Suprapubic skin (tissue), 4 donors: Measurements from ENCODE around the gene PTPRN2. TPM values are rescaled to one million over a fixed set of nuclear protein-coding genes. Genes with fewer than 3 reads are reported as not detected.
A peak's percentile ranks its signal among the peaks of the same experiment; 100 is the strongest.

Experiments
- DNase-seq, 2 donors: peaks; one replicate each; pipeline ENCODE4 v3.0.0-alpha.2; 2019; ENCODE audit warnings: low spot score in 2 of 2
- H3K27ac ChIP-seq: fragments of 200-600 bp; sonication (generic); one replicate; pipeline ENCODE4 v1.5.1; 2019
- H3K27me3 ChIP-seq: fragments of 200-600 bp; sonication (generic); one replicate; pipeline ENCODE4 v1.5.1; 2019
- H3K36me3 ChIP-seq: fragments of 200-600 bp; sonication (generic); one replicate; pipeline ENCODE4 v1.5.1; 2019
- H3K4me1 ChIP-seq: fragments of 200-600 bp; sonication (generic); one replicate; pipeline ENCODE4 v1.5.1; 2019
- H3K4me3 ChIP-seq: fragments of 200-600 bp; sonication (generic); one replicate; pipeline ENCODE4 v1.5.1; 2019; ENCODE audit warnings: mild to moderate bottlenecking
- H3K9me3 ChIP-seq: fragments of 200-600 bp; sonication (generic); one replicate; pipeline ENCODE4 v1.5.1; 2019
- EP300 ChIP-seq: sonication (generic); formaldehyde crosslinking; IDR thresholded peaks from one replicate; pipeline ENCODE4 v1.6.1; 2017; ENCODE audit warnings: antibody characterized with exemption
- POLR2A ChIP-seq, 2 donors: fragments of 450-650 bp; IDR thresholded peaks; one replicate each; pipeline ENCODE4 v1.6.1; 2017; ENCODE audit warnings: antibody characterized with exemption in 2 of 2, mild to moderate bottlenecking in 2 of 2, moderate library complexity in 2 of 2
- POLR2AphosphoS5 ChIP-seq, 3 donors: sonication (generic); formaldehyde crosslinking; IDR thresholded peaks; one replicate each; pipeline ENCODE4 v1.6.1; 2017; ENCODE audit warnings: antibody characterized with exemption in 3 of 3
- WGBS: methylation state at CpG from one replicate; pipeline ENCODE4 v1.1.5; 2018; 5-methylcytosine and 5-hydroxymethylcytosine counted together
- total RNA-seq, 4 donors: library from RNA; depleted of rRNA; stranded (reverse); fragments of >200 nt; gene quantifications; one replicate each; pipeline ENCODE4 v1.1.0, GENCODE V29; 2016
- TF ChIP-seq, protein P1 (sequence below), 2 donors: fragments of 200-600 bp in 1 of 2; fragments of 450-650 bp in 1 of 2; sonication (generic) in 1 of 2; IDR thresholded peaks; one replicate each; pipeline ENCODE4 v1.5.1; 2016 to 2019; ENCODE audit warnings: antibody characterized with exemption in 2 of 2, mild to moderate bottlenecking in 1 of 2, moderate library complexity in 1 of 2

The PTPRN2 gene
- total RNA-seq, 4 donors from 2014 or later, result 0.23 to 1.8 (median 1.3) TPM

GRCh38 chr7:157975401-157976372, 611.9 kb downstream of the PTPRN2 start:
- Histone ChIP-seq H3K27me3 (no peaks in the 10 kb centered on the region), H3K27ac (no peak overlapping the region), H3K4me1 (no peaks in the 10 kb centered on the region), H3K9me3 (peaks cover 15% of the 10 kb centered on the region), H3K4me3 (no peak overlapping the region), H3K36me3 (no peaks in the 10 kb centered on the region)
- DNase-seq, result peak in 1 of 2 donors; percentile 29
- WGBS, result 87% methylated on average over 17 of the region's 21 CpGs
- TF ChIP-seq POLR2AphosphoS5 (IDR thresholded peaks at IDR 0.05) (no peak), EP300 (no peak), POLR2A (IDR thresholded peaks at IDR 0.05) (no peak)
- TF ChIP-seq, protein P1, sequence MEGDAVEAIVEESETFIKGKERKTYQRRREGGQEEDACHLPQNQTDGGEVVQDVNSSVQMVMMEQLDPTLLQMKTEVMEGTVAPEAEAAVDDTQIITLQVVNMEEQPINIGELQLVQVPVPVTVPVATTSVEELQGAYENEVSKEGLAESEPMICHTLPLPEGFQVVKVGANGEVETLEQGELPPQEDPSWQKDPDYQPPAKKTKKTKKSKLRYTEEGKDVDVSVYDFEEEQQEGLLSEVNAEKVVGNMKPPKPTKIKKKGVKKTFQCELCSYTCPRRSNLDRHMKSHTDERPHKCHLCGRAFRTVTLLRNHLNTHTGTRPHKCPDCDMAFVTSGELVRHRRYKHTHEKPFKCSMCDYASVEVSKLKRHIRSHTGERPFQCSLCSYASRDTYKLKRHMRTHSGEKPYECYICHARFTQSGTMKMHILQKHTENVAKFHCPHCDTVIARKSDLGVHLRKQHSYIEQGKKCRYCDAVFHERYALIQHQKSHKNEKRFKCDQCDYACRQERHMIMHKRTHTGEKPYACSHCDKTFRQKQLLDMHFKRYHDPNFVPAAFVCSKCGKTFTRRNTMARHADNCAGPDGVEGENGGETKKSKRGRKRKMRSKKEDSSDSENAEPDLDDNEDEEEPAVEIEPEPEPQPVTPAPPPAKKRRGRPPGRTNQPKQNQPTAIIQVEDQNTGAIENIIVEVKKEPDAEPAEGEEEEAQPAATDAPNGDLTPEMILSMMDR (IDR thresholded peaks at IDR 0.05), result no peak

DNA sequence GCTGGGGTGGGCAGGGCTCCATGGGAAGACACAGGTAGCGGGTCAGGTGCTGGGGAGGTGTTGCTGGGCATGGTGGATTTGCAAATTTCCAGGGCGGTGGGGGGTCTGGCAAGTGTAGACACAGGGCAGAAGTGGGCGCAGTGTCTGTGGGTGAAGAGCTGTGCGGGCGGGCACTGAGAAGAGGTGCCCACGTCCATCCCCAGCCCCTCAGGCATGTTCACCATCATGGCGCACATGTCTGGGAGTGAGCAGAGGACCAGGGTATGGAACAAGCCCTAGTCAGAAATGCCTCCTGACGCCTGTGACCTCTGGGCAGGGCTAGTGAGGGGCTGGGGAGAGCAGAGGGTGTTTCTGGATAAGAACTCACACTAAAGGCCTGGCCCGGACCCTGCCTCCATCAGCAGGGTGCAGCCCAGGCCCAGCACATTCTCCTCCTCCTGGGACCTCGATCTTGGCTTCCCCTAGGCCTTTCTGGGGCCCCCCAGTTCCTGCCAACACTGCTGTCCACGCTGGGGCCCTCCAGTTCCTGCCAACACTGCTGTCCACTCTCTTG, 612.9 kb downstream of the PTPRN2 start:
- WGBS, result 89% methylated on average over 6 of the region's 11 CpGs
- no peak overlapping the region for H3K27ac ChIP-seq
- H3K4me3 ChIP-seq, result no peak overlapping the region
- no peaks in the 10 kb centered on the region for H3K27me3 ChIP-seq
- peak in 1 of 2 donors; percentile 18 for DNase-seq
- H3K4me1 ChIP-seq, result no peaks in the 10 kb centered on the region
- peaks cover 24% of the 10 kb centered on the region for H3K9me3 ChIP-seq
- TF ChIP-seq POLR2A (IDR thresholded peaks at IDR 0.05) (no peak), POLR2AphosphoS5 (IDR thresholded peaks at IDR 0.05) (no peak), EP300 (no peak)
- TF ChIP-seq, protein P1 (IDR thresholded peaks at IDR 0.05), result no peak
- H3K36me3 ChIP-seq, result no peaks in the 10 kb centered on the region

DNA sequence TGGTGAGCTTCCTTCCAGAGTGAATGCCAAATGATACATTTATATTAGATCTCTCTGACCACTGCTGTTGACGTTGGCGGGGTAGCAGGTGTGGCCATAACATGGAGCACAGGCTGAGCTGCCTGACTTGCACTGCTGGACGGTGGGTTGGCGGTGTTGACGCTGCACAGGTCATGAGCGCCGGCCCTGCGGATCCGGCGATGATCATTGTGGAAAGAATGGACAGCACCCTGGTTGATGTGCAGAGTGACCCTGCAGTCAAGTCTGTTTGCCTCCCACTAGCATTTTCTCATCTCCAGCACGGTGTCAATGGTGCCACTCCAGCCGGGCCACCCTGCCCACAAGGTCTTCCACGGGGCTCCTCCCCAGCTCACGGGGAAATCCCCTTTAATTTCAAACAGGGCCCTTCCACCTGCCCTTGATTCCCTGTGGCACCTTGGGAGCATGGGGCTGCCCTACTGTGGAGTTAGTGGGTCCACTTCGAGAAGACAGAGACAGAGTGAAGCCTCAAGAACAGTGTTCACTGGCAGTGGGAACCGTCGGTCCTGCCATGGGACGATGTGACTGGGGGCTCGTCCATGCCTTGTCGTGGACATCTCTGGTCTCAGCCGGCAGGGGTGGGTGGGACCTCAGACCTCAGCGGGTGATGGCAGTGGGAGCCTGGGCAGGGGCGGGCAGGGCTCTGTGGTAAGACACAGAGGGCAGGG, 613.5 kb downstream of the PTPRN2 start:
- H3K27ac ChIP-seq, result no peak overlapping the region
- H3K27me3 ChIP-seq, result no peaks in the 10 kb centered on the region
- no peak overlapping the region for H3K4me3 ChIP-seq
- H3K4me1 ChIP-seq, result no peaks in the 10 kb centered on the region
- peak in 1 of 2 donors; percentile 21 for DNase-seq
- TF ChIP-seq POLR2A (IDR thresholded peaks at IDR 0.05), result no peak
- no peak for TF ChIP-seq POLR2AphosphoS5 (IDR thresholded peaks at IDR 0.05)
- TF ChIP-seq EP300, result no peak
- TF ChIP-seq, protein P1 (IDR thresholded peaks at IDR 0.05), result no peak
- no peaks in the 10 kb centered on the region for H3K36me3 ChIP-seq
- 93% methylated on average over 19 of the region's 23 CpGs for WGBS
- peaks cover 27% of the 10 kb centered on the region for H3K9me3 ChIP-seq

GRCh38 chr7:157972914-157973313, 614.7 kb downstream of the PTPRN2 start:
- H3K27ac ChIP-seq, result no peak overlapping the region
- no peaks in the 10 kb centered on the region for H3K4me1 ChIP-seq
- DNase-seq, result peak in 1 of 2 donors; percentile 9
- H3K9me3 ChIP-seq, result peaks cover 27% of the 10 kb centered on the region
- TF ChIP-seq EP300 (no peak), POLR2A (IDR thresholded peaks at IDR 0.05) (no peak), POLR2AphosphoS5 (IDR thresholded peaks at IDR 0.05) (no peak)
- TF ChIP-seq, protein P1 (IDR thresholded peaks at IDR 0.05), result no peak
- H3K27me3 ChIP-seq, result peaks cover 5% of the 10 kb centered on the region
- no peaks in the 10 kb centered on the region for H3K36me3 ChIP-seq
- H3K4me3 ChIP-seq, result no peak overlapping the region
- 86% methylated on average over 5 of the region's 5 CpGs for WGBS

DNA sequence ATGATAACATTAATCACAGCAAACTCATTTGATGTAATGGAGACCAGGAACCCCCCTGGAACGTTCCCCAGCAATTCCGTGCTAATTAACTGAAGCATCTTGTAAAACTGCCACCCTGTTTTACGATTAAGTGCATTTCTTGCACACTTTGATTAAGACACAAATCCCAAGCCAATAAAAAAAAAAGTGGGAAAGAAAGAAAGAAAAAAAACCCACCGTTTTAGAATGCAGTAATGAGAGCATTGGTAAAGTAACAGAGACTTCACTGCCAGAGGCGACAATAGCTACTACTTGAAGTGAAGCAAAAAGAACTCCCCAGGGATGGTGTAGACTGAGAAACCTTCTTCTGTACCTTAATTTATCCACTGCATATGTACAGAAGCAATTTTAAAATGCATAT, 616.1 kb downstream of the PTPRN2 start:
- Histone ChIP-seq H3K36me3 (no peaks in the 10 kb centered on the region), H3K27ac (no peak overlapping the region), H3K4me3 (no peak overlapping the region), H3K4me1 (no peaks in the 10 kb centered on the region), H3K27me3 (peaks cover 5% of the 10 kb centered on the region), H3K9me3 (peaks cover 27% of the 10 kb centered on the region)
- TF ChIP-seq EP300 (no peak), POLR2A (IDR thresholded peaks at IDR 0.05) (no peak), POLR2AphosphoS5 (IDR thresholded peaks at IDR 0.05) (no peak)
- TF ChIP-seq, protein P1 (IDR thresholded peaks at IDR 0.05), result no peak
- WGBS, result 58% methylated on average over 5 of the region's 5 CpGs
- no peak for DNase-seq
